HG03342 (cell line): ENCODE measurements around the gene ITGA3.

ENCODE experiments used
- ATAC-seq: cut with Tn5 transposase; IDR thresholded peaks from one replicate; pipeline ENCODE4 v1.9.1; 2021; ENCODE audit warnings: mild to moderate bottlenecking, moderate library complexity; ENCODE audit not compliant: unreplicated experiment

Gene ITGA3

DNA sequence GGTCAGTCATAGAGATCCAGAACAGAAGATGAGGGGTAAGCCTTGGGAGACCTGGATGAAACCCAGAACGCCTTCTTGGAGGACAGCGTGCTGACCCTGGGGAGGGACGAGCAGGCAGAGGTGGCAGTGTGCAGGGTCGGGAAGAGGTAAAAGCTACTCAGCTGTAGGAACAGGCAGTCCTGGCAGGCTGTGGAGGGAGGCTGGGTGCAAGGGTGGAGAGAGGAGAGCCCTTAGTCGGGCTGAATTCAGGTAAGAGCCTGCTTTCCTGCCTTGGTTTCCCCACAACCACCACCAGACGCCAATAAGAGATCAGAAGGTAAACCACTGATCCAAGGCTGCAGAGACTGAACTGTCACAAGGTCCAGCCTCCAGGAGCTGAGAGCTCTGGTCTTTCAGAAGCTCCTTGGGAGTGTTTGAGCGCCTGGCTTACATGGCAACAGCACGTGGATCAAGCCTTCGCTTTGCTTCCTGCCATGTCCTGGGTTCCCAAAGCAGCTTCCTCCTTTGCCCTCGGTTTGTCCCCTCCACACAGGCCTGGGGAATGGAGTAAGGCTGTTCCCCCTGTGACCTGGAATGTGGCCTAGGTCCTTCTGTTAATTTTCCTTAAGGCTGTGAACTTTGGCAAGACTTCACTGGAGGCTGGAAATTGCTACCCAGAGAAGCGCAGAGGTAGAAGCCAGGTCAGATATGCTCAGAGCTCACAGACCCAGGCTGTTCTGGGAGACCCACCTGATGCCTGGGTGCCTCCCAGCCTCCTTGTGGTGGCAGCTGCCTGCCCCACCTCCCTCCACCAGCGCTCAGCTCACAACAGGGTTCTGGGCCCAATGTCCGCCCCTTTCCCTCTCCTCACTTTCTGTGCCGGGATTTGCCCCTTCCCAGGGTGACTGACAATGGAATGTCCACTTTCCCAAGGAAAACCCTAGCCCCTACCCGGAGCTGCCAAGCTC is 35.3 kb downstream of the ITGA3 start:
- no peak for ATAC-seq

DNA sequence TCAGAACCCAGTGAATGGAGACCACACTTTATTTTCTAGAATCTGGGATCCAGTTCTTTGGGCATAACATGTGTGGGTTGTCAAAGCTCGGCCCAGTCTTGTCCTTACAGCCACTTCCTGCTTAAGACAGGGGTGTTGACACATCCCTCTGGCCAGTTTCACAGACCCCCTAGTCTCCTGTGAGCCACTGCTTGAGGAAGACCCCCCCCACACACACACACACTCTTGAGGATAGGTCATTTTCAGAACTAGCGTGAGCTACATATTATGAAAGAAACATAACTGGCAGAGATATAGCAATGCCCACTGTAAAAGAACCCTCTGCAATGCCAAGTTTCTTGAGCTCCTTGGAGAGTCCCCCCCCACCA is 36.0 kb downstream of the ITGA3 start:
- ATAC-seq, result no peak

DNA sequence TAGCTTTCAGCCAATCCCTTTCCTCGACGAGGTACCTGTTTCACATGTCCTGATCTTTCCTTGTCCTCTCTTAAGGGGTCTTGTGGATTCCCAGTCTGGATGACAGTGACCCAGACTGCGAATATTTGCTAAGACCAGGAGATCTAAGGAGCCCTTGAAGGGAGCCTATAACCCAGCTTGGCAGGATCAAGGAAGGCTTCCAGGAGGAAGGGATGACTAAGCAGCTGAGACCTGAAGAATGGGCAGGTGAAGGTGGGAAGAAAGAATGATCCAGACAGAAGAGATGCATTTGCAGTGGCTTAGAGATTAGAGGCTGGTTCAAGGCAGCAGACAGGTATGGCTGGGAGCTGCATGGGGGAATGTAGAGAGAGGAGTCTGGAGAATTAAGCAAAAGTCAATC is 37.3 kb downstream of the ITGA3 start:
- no peak for ATAC-seq

DNA sequence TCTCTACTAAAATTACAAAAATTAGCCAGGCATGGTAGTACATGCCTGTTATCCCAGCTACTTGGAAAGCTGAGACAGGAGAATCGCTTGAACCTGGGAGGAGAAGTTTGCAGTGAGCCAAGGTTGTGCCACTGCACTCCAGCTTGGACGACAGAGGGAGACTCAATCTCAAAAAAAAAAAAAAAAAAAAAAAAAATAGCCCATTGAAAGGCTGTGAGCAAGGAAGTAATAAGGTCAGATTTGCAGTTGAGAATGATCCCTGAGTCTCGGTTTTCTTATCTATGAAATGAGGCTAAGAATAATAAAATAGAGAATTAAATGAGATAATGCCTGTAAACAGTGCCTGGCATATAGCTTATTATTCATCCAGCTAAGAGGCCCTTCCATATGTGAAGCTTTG is 37.9 kb downstream of the ITGA3 start:
- no peak for ATAC-seq

DNA sequence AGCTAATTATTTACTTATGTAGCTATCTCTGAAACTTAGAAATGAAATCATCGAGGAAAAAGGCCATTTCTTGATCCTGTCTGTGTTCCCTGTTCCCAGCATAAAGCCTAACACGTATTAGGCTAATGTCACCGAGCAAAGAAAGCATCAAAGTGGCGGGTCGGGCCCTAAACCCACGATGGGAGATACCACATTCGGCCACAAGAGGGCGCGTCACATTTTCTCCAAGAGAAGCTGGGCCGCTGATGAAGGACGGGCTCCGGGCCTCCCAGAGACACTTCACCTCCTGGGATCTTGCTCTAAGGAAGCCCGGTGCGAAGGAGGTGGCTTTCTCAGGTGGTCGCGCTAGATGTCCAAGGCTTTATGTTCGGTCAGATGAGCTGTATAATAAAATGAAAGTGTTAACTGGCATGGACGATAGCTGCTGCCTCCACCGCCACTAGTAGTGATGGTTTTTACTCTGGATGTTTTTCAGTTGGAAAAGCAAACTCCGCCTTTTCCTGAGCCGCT is 38.4 kb downstream of the ITGA3 start:
- peak; percentile 37 for ATAC-seq

DNA sequence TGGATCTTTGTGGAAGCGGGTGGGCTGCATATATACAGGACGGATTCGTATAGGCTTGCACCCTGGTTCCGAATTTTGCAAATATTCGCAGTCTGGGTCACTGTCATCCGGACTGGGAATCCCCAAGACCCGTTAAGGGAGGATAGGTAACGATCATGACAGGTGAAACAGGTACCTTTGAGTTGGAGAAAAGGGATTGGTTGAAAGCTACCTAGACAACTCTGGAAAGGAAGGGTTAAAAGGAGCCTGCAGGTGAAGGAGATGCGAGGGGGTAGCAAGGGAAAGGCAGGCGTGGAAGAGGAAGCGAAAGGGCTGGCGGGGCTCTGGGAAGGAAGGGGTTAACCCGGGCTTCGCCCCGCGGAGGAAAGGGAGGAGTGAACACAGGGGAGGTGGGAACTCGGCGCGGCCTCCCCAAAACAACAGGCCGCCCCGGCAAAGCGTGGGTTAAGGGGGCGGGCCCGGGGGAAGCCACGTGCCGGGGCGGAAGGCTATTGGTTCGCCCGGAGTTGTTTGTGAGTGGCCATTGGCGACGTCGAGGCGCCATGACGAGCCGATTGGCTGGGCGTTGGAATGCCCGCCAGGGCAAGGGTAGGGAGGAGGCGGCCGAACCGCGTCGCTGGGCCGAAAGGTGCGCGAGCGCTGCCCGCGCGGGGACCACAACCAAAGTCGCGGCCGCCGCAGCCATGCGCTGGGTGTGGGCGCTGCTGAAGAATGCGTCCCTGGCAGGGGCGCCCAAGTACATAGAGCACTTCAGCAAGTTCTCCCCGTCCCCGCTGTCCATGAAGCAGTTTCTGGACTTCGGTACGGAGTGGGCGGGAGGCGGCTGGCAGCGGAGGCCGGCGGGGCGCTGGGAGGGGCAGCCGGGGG is 39.1 kb downstream of the ITGA3 start, which contains the start of gene PDK2:
Gene PDK2, plus strand, starts transcription at position 599 of the 867 bp plus-strand sequence. Its CDS starts 85 bp downstream, at position 684.
- ATAC-seq, result peak; percentile 89

DNA sequence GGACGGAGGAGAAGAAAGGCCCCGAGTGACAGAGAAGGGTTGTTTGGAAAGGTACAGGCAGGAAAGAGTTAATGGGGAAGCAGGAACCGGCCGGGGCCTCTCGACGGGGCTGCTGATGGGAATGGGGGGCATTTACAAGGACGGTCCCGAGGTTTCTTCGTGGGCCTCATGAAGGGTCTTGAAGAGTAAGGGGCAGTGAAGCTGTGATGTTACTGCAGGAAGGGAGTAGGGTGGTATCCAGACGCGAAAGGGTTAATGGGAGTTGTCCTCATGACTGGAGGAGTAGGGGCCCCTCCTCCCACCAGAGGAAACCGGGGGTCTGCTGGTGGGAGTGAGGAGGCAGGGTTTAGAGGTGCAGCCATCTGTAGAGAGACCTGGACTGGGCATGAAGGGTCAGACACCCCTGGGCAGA is 39.7 kb downstream of the ITGA3 start:
- ATAC-seq, result no peak

DNA sequence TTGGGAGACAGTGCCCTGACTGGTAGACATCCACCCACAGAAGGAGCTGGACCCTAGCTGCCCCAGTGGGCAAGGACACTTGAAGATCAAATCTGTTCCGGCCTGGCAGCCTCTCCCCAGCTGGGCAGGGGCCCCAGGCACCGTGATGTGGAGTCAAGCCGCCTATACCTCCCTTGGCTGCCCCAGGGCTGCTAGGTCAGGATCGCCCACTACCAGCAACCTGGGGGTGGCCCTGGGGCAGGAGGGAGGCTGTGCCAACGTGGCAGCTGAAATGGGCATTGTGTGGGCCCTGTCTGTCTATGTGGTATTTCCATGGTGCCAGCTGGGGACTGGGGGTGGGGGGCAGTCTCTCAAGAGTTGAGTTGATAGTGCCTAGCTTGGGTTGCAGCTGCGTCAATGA is 40.2 kb downstream of the ITGA3 start:
- ATAC-seq, result no peak

DNA sequence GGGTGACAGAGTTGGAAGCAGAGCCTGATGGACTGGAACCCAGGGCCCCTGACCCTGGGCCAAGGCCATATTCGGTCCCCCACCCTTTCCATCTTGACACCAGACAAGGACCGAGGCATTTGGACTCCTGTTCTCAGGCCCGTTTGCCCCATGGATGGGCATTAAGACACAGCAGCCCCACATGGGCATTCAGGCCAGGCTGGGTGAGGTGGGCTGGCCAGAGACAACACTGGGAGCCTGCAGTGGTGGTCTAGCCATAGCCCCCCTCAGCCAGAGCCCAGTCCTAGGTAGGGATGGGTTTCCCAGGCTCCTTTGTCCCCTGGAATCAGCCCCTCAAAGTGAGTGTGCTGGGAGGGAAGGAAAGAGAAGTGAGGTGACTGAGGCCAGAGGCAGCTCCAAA is 40.8 kb downstream of the ITGA3 start:
- no peak for ATAC-seq

DNA sequence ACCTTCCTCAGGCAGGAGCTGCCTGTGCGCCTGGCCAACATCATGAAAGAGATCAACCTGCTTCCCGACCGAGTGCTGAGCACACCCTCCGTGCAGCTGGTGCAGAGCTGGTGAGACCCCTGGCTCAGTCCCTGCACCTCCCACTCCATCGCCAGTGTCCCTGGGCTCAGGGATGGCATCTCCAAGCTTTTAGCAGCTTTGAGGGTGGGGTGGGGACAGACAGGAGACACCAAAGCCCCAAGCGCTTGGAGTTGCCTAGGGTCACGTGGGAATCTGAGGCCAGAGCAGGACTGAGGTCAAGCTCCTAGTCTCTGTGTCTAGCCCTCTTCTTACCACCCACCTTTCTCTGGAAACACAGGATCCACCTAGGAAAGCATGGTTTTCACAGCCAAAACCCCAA is 41.5 kb downstream of the ITGA3 start:
- no peak for ATAC-seq

DNA sequence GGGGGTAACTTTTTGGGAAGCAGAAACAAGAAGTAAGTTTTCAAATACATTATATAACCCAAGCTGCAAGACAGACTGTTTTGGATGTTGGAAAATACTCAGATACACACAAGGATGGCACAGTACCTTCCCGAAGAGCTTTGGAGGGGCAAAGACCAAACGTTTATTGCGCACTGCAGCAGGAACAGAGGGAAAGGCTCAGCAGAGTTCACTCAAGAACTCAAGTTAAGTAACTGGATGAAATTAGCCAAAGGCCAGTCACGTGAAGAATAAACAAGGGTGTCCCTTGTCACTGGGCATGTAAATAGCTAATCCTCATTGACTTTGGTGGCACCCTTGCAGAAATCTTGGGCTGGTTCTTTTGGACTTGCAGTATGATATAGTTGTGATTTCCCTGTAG is 42.0 kb downstream of the ITGA3 start:
- ATAC-seq, result no peak

DNA sequence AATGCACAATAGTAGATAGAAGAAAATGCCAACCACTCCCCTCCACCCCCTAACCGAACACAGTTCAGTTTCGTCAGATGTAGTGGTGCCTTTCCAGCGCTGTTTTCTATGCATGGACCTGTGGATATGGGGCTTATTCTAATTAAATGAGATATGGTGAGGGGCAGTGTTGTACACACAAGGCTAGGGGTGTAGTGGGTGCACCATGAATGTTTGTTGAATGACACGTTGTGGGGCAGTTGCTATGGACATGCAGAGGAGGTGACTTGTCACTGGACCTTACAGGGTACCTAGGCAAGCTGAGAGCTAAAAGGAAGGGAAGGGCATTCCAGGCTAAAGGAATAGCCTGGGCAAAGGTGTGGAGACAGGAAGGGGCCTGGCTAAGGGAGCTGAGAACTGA is 42.7 kb downstream of the ITGA3 start:
- ATAC-seq, result no peak

DNA sequence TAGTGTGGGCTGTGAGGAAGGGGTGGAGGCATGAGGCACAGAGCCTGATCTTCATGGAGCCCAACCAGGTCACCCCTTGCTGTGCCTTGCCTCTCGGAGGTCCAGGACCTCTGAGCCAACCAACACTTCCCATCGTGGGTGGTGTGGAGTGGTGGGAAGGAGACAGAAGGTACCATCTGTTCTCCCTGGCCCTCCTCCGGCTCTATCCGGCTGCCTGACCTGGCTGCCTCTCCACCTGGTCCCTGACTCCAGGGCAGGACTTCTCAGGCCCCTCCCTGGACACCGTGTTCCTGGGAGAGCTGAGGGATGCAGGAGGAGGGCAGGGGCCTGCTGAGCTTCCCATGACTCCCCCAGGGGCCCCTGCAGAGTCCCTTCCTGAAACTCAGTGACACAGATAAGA is 43.1 kb downstream of the ITGA3 start:
- ATAC-seq, result no peak

DNA sequence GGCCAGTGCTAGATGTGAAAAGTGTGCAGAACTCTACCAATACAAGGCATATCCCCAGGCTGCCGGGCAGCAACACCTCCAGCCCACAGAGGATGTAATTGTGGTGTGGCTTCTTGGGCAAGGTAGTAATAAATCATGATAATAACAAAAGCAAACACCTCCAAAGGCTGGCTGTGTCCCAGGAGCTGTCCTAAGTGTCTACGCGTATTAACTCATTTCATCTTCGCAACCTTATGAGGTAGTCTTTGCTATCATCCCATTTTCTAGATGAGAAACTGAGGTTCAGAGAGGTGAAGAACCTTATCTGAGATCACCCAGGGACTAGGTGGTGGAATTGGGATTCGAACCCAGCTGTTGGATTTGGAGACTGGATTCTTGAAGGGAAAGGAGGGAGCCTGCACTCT is 44.6 kb downstream of the ITGA3 start:
- ATAC-seq, result no peak

DNA sequence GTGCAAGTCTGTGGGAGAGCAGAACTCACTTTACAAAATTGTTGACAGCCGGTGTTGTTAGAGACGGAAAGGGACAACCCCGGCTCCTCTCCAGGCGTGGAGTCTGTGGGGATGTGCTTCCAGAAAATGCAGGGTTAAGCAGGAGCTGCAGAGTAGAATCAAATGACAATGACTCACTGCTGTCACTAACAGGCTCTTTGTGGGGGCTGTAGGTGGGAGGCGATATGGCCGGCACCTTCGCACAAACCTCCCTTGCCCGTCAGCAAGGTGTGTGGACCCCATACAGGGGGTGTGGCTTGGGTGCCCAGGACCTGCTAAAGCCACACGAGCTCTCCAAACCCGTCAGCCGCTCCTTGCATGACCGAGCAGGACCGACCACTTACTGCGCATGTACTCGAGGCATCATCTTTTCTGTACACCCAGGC is 45.0 kb downstream of the ITGA3 start:
- ATAC-seq, result no peak

DNA sequence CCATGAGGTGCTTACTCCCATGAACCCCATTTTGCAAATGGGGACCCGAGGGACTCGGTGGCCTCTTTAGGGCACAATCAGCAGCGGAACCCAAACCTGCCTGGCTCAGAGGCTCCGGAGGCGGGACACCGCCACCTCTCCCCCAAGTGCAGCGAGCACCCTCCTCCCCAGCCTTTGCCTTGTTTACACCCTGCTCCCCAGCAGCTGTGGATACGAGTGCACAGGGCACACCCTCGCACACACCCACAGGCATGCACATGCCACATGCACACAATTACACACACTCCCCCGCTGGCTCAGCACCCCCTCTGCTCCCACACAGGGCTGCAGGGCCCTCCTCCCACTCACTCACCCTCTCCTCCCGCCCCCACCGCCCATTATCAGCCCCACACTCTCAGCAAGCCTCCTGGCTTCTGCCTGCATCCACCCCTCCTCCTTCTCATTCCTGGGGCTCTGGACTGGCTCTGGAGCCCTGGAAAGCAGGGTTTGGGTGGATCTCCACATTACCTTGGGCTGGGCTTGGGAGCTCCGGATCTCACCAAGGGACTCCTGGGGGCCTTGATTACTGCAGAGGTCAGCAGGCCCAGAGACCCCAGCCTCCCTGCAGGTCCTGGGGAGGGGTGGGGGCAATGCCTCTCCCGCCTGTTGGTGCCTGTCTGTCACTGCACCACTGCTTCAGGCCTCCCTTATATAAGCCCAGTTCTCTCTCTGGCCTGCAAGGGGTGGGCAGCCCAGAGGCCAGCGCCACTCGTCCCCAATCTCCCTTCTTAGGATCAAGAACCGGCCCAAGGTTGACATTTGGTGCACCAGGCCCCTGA is 45.6 kb downstream of the ITGA3 start:
- no peak for ATAC-seq

DNA sequence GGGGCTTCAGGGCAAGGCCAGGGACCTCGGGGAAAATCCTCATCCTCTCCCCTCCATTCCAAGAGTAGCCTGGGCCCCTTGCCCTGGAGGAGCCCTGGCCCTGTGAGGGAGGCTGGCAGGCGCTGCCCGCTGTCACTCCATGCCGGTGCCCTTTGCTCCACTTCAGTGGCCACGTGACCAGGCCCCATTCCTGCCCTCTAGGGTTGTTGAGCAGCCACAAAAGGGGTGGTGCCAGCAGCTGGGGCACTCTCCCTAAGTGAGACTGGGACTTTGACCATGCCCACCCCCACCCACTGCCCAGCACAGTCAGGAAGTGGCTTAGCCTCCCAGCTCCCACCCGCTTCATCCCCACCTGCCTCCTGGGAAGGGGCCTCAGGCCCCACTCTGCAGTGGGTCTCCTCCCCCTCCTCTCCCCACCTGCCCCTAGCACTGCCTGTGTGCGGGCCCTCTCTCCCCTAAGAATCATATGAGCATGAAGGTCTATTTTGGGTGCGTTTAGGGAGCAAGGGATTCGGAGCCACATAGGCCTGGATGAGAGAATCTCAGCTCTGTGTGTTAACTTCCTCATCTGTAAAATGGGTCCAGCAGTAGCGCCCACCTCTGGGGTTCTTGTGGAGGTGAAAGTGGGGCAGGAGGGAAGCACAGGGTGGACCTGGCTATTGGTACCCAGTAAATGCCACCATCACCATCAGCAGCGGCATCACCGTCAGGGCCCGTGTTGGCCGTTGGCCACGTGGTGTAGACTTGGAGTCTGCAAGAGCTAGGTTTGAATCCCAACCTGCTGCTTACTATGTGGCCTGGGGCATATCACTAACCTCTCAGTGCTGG is 46.5 kb downstream of the ITGA3 start:
- ATAC-seq, result no peak

DNA sequence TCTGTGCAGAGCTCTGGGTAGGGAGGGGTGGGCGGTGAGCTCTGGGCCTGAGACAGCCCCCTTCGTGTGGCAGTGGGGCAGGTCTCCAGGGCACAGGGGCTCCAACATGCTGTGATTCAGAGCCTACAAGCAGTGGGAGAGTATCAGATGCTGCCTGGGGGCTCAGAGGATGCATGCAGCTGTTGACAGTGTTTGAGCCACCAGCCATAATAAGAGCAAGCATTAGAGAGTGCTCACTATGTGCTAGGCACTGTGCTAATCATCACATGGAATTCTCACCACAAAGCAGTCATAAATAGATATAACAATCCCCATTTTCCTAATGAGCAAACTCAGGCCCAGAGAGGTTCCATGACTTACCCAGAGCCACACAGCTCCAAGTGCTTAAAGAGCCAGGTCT is 47.3 kb downstream of the ITGA3 start:
- ATAC-seq, result no peak

DNA sequence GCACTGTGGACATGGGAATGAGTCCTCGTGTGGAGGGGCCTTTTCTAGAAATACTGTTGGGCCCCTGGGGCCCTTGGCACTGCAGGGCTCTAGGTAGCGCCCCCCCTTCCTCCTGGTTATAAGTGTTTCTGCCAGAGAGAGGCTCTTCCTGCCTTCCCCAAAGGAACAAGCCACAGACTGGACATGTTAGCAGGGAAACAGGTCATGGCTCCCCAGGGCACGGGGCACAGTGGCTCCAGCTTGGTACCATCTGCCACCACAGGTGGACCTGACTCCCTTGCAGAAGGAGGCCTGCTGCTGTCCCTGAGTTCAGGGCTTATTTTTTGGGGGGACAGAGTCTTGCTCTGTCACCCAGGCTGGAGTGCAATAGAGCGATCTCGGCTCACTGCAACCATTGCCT is 48.0 kb downstream of the ITGA3 start:
- ATAC-seq, result no peak

DNA sequence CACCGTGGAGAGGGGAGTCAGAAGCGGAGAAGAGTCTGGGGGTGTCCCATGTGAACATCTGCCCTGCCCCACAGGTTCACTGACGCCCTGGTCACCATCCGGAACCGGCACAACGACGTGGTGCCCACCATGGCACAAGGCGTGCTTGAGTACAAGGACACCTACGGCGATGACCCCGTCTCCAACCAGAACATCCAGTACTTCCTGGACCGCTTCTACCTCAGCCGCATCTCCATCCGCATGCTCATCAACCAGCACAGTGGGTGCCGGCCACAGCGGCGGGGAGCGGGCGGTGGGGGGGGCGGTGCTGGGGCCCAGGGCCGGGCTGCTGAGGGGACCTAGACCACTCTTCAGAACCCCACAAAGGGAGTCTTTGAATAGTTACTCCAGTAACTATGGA is 49.9 kb downstream of the ITGA3 start:
- ATAC-seq, result no peak
